ENCODE measurements around the gene OR4E1.
"Not testable (repeated sequence)": the region's sequence is repeated elsewhere in the genome, so short reads cannot be mapped to it uniquely, and the experiment has no call there.

OR4E1 gene, protein sequence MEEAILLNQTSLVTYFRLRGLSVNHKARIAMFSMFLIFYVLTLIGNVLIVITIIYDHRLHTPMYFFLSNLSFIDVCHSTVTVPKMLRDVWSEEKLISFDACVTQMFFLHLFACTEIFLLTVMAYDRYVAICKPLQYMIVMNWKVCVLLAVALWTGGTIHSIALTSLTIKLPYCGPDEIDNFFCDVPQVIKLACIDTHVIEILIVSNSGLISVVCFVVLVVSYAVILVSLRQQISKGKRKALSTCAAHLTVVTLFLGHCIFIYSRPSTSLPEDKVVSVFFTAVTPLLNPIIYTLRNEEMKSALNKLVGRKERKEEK

DNA sequence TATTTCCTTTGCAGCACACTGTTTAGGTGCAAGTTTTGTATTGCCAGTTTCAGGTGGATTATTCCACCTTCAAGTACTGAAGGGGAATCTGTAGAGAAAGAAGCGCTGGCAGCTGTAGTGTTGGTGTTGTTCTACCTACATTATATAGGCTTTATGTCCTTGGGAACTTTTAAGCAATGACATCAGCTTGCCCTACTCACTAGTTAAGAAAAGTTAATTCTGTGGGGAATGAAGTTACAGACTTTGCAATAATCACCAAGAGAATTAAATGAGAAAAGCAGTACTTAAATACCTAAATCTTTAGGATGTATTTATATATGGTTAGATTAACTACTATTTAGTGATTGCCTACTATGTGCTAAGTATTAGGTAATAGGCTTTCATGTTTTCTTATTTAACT is at the start of gene OR4E1:
OR4E1 (minus strand) TSS at position 101 of the 400 bp plus-strand sequence. CDS start 2,883 bp downstream, outside the sequence.
- DNase-seq = no peak

DNA sequence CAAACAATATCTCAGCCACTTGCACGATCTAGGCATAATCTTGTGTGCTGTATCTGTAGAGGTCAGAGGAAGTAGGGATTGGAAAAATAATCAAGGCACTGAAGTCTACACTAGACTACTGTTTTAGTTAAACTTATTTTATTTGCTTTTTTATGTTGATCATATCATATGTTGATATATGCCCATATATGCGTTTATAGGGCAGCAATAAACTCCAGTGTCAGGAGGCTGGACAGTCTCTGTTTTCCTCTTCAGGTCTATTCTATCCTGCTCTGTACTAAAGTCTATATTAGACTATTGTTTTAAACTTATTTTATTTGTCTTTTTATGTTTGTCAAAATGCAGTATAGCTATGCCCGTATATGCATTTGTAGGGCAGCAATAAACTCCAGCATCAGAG is 47.9 kb upstream of the OR4E1 start:
- DNase-seq = no peak

DNA sequence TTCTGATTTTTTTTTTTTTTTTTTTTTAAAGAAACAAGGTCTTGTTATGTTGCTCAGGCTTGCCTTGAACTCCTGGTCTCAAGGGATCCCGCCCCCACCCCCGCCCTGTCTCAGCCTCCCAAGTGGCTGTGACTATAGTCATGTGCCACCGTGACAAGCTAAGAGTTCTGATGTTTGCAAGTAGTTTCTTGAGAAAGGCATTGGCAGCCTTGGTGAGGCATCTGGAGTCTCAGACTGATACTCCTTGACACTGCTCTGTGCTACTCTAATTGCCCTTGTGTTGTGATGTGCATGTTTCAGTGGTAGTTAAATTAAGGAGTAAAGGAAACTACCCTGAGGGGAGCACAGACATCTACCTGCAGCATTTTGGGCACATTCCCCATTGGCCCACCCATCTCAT is 46.2 kb upstream of the OR4E1 start:
- DNase-seq = no peak

GRCh38 chr14:21714318-21714929 is 40.8 kb upstream of the OR4E1 start:
- DNase-seq = no peak

DNA sequence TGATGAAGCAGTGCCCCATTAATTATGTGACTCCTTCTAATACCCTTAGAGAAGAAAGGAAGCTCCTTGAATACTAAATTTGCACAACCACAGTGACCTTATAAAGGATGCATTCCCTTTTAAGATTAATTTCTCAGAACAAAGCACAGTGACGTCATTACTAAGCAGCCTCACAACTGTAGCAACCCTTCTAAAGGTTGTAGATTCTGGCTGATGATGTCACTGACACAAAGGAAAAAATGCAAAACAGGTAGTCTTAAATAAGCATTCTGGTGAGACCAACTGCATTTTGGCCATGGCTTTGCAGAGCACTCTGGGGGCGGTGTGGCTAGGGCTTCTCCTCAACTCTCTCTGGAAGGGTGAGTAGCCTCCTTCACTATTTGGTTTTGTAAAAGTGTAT is 38.4 kb upstream of the OR4E1 start:
- no peak for DNase-seq

- DNase-seq = peak; percentile 48
Measured at GRCh38 chr14:21711360-21711961, 37.8 kb upstream of the OR4E1 start.

DNA sequence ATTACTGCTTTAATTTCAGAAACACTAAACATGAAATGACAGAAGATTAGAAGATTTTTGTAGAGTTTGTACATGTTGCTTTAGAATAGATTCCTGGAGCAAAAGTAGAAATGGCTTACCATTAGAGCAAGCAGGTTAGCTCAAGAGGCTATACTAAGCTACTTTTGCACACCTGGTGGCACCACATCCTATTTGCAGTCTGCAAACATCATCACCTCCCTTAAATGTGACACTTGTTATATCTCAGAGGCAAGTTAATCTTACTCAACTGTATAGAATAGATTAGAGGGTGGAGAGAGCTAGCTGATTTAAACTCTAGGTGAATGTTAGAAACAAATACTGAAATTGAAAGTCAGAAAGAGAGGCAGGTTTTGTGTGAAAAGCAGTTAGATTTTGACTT is 30.7 kb upstream of the OR4E1 start:
- DNase-seq = no peak

DNA sequence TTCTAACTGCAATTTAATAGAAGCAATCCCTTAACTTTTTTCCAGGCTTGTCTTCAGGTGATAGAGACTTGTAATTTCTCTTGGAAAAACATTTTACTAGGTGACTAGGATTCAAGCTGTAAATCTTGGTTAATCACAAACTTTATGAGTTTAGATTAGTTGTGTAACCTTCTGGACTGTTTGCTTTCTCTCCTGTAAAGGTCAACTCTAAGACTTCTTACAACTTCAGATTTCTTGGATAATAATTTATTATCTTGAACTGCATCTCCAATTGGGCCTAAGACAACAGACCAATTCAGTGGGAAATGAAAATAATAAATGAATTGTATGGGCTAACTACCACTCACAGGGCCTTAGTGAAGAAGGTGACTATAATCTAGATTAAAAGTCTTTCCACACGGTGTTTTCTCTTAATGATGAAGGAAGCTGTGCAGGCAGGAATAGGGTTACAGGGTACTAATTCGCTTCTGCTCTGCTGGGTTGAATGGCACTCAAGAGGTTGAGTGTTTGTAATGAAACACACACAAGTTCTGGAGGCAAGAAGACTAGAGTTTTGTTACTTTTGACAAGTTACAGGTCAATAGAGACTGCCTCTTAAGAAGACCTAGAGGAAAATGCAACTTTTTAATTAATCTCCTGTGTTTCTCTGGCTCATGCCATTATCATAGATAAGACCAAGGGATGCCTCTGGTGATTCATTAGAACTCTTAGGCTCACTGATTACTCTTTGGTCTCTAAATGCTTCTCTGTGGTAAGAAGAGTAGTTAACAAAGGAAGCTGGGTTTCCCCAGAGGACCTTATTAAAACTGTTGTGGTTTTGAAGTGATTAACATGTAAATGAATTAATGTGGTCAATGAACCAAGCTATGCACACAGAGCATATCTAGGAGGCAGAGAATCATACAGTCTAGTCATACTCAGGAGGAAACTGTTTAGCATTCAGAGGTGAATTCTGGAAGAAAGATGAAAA is 30.0 kb upstream of the OR4E1 start:
- no peak for DNase-seq

DNA sequence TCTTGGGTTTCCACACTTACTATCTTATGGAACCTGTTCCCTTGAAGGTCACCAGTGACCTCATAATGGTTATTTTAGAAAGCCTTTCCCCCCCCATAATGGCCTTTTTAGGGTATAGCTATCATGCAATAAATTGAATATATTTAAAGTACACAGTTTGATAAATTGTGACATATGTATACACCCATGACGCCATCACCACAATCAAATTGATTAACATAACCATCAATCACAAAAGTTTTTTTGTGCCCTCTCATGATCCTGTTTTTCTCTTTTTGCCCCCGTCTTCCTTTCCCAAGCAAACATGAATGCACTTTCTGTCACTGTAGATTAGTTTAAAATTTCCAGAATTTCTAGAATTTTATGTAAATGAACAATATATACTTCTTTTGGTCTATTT is 28.7 kb upstream of the OR4E1 start:
- DNase-seq = no peak

GRCh38 chr14:21699551-21699950 is 25.9 kb upstream of the OR4E1 start:
- DNase-seq = no peak

GRCh38 chr14:21698538-21698937 is 24.9 kb upstream of the OR4E1 start:
- DNase-seq = not testable (repeated sequence)

DNA sequence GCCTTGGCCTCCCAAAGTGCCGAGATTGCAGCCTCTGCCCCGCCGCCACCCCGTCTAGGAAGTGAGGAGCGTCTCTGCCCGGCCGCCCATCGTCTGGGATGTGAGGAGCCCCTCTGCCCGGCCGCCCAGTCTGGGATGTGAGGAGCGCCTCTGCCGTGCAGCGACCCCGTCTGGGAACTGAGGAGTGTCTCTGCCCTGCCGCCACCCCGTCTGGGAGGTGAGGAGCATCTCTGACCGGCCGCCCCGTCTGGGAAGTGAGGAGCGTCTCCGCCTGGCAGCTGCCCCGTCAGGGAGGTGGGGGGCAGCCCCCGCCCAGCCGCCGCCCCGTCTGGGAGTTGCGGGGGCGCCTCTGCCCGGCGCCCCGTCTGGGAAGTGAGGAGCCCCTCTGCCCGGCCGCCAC is 24.0 kb upstream of the OR4E1 start:
- not testable (repeated sequence) for DNase-seq

- DNase-seq = no peak
Measured at GRCh38 chr14:21694425-21694824, 20.8 kb upstream of the OR4E1 start.

GRCh38 chr14:21686468-21686867 is 12.8 kb upstream of the OR4E1 start:
- no peak for DNase-seq

DNA sequence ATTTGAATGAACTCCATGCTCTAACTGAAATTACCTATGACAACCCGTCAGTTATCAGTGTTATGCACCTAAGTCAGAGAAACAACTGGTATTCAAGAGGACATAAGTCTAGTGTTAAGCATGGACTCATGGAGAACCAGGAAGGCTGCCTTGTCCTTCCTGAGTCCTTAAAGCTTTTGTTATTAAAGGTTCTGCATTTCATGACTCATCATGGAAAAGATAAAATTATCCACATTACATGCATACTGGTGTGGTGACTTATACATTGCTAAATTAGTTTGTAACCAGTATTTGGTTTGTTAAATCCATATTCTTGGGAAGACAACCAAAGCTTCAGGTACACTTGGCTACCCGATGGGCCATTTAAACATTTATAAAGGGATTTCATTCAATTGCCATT is 6.5 kb upstream of the OR4E1 start:
- DNase-seq = peak; percentile 76

DNA sequence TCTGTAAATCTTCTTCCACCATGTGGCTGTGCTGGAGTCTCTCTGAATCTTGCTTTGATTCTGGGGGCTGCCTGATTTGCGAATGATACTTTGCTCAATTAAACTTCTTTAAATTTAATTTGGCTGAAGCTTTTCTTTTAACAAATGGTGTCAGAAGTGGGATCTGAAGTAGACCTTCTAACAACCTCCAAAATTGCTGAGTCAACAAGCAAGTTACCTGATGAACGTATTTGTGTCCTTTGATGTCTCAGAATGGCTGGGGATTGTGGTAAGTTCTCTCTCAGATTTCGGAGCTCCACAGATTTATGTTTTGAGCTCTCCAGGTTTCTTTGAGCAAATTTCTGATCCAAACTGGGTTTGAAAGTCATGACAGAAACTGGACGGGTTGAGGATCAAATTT is 1.9 kb upstream of the OR4E1 start:
- DNase-seq = no peak

GRCh38 chr14:21672116-21672515 is 1.5 kb downstream of the OR4E1 start:
- DNase-seq = peak; percentile 51

GRCh38 chr14:21671371-21671770 is 2.2 kb downstream of the OR4E1 start:
- DNase-seq = no peak

DNA sequence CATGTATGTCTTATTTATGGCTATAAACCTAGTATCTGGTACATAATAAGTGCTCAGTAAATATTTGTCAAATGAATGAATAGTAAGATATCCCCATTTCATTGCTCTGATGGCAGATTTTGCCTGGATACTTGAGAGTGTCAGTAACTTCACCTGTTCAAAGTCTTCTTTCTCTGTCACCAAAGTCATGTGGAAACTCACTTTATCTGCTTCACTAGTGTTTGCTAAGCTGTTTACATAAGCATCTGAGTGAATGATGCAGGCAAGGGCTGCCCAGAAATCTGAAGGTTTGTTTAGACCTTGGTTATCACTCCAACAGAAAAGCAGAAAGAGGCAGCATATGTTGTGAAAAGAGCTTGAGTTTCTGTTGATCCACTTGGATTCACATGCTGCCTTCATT is 4.3 kb downstream of the OR4E1 start:
- DNase-seq = no peak

DNA sequence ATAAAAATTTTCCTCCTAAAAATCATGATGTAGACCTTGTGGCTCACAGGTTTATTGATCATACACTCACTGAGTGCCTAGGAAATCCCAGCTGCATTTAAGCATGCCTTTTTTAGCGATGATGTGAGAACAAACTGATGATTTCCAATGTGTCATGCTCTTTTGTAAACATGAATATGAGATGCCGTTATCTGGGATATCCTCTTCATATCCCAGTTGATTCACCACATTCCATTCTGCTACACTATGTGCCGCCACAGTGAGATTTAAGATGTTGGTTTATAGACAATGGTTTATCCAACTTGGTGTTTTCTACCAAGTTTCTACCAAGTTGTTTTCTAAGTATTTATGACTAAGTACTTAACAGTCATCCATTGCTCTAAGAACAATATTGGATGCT is 5.2 kb downstream of the OR4E1 start:
- peak; percentile 80 for DNase-seq

- no peak for DNase-seq
Measured at GRCh38 chr14:21656980-21657379, 16.6 kb downstream of the OR4E1 start.

GRCh38 chr14:21654215-21654614 is 19.4 kb downstream of the OR4E1 start:
- DNase-seq = no peak

DNA sequence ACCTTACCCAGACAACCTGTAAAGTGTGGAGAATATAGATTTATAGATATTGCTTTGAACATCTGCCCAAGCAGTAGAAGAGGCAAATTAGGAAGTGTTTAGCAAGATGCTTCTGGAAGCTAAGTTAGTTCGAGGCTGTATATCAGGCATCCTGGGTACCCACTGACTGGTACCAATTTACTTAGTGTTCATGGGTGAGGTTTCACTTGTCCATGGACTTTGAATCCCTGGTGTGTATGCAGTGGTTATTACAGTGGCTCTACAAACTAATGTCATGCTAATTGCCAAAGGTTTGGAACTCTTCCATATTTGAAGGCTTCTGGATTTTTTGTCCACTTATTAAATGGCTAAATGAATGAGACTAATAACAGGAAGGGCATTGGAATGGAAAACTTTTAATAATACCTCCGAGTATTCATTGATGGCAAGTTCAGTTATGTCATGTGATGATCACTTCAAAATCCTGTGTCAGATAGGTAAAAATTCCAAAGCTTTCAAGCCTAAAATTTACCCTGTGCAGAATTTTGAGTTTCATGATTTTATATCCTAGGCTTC is 20.2 kb downstream of the OR4E1 start, which contains the start of gene OR4E2:
OR4E2 (plus strand) TSS at position 505 of the 555 bp plus-strand sequence. CDS start 11,248 bp downstream, outside the sequence.
- DNase-seq = no peak
